ENCODE data around the gene PDE12.

- TF ChIP-seq, protein P1, sequence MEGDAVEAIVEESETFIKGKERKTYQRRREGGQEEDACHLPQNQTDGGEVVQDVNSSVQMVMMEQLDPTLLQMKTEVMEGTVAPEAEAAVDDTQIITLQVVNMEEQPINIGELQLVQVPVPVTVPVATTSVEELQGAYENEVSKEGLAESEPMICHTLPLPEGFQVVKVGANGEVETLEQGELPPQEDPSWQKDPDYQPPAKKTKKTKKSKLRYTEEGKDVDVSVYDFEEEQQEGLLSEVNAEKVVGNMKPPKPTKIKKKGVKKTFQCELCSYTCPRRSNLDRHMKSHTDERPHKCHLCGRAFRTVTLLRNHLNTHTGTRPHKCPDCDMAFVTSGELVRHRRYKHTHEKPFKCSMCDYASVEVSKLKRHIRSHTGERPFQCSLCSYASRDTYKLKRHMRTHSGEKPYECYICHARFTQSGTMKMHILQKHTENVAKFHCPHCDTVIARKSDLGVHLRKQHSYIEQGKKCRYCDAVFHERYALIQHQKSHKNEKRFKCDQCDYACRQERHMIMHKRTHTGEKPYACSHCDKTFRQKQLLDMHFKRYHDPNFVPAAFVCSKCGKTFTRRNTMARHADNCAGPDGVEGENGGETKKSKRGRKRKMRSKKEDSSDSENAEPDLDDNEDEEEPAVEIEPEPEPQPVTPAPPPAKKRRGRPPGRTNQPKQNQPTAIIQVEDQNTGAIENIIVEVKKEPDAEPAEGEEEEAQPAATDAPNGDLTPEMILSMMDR (IDR thresholded peaks at IDR 0.05; ENCODE audit: extremely low read depth in 1 of 2, insufficient read depth in 1 of 2, low read depth in 1 of 2, low read length in 2 of 2) = no peak
- TF ChIP-seq POLR2A (IDR thresholded peaks at IDR 0.05; ENCODE audit: low read depth, low read length) (no peak), JUN (IDR thresholded peaks at IDR 0.05; ENCODE audit: borderline replicate concordance, insufficient read depth, insufficient read length, low read depth) (no peak), EZH2 (IDR thresholded peaks at IDR 0.05; ENCODE audit: borderline replicate concordance, low read depth, low read length, severe bottlenecking) (no peak), FOS (IDR thresholded peaks at IDR 0.05; ENCODE audit: borderline replicate concordance, insufficient read depth, low read length) (no peak)
- TF ChIP-seq, protein P2, sequence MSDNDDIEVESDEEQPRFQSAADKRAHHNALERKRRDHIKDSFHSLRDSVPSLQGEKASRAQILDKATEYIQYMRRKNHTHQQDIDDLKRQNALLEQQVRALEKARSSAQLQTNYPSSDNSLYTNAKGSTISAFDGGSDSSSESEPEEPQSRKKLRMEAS (IDR thresholded peaks at IDR 0.05; ENCODE audit: insufficient read depth, insufficient read length) = no peak
Observed at GRCh38 chr3:57546616-57547015, 9.5 kb upstream of the PDE12 start.
